22Rv1 (cell line): Measurements from ENCODE around the gene SMIM14.

ENCODE experiments used
- ZFX ChIP-seq: fragments of 450-650 bp; IDR thresholded peaks from 2 replicates; pipeline ENCODE4 v1.6.1; 2017; ENCODE audit warnings: antibody characterized with exemption, borderline replicate concordance
- TF ChIP-seq, protein P1 (sequence below): fragments of 450-650 bp; IDR thresholded peaks from 2 replicates; pipeline ENCODE4 v1.5.1; 2017; ENCODE audit warnings: mild to moderate bottlenecking

DNA sequence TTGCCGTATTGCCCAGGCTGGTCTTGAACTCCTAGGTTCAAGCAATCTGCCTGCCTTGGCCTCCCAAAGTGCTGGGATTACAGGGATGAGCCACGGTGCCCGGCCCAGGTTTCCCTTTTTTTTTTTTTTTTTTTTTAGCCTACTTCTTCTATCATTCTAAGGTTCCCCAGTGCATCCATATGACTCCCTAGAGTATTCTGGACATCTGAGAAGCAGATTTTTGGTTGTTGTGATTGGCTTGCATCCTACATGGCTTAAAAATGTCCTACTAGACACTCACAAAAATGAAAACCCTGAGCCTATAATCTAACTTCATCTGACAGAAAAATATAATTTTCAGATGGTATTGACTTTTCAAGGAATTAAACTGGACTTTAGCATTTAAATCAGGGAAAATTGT, 41.7 kb downstream of the SMIM14 start:
- TF ChIP-seq, protein P1, sequence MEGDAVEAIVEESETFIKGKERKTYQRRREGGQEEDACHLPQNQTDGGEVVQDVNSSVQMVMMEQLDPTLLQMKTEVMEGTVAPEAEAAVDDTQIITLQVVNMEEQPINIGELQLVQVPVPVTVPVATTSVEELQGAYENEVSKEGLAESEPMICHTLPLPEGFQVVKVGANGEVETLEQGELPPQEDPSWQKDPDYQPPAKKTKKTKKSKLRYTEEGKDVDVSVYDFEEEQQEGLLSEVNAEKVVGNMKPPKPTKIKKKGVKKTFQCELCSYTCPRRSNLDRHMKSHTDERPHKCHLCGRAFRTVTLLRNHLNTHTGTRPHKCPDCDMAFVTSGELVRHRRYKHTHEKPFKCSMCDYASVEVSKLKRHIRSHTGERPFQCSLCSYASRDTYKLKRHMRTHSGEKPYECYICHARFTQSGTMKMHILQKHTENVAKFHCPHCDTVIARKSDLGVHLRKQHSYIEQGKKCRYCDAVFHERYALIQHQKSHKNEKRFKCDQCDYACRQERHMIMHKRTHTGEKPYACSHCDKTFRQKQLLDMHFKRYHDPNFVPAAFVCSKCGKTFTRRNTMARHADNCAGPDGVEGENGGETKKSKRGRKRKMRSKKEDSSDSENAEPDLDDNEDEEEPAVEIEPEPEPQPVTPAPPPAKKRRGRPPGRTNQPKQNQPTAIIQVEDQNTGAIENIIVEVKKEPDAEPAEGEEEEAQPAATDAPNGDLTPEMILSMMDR: no peak
- no peak for TF ChIP-seq ZFX
